ENCODE data around the gene HDAC9.

DNA sequence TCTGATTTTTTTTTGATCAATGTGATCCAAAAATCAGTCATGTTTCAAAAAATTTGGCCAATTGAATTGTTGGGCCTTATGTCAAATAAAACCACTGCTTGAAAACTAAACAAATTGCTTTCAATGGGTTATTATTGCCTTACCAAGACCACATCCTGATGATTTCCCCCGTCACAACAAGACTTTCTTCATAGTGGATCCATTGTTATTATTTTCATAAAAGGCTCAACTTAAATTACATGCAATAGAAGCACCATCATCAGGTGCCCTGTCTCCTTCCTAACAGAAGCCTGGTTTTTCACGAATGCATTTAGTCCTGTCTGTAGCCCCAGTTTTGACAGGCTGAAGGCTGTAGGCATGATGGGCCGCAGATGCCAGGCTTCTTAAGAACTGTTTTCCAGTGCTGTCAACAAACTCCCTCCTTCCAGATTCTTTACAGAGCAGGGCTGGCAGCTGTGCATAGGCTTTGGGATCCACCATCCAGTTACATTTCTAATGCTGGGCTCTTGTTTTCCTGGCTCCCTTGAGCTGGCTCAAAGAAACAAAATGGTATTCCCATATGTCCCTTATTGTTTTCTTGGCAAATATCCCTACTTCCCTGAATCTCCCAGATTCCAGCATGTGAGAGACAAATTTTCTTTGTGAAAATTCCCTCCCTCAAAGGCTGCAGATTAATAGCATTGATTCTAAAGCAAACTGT is 319.9 kb downstream of the HDAC9 start:
- TF ChIP-seq ARHGAP35 (CRISPR knock-in tag; IDR thresholded peaks at IDR 0.05; ENCODE audit: borderline replicate concordance), result no peak
- TF ChIP-seq HNRNPUL1 (IDR thresholded peaks at IDR 0.05; ENCODE audit: low read depth, low read length), result no peak
- TF ChIP-seq ZNF629 (CRISPR knock-in tag; conservative IDR thresholded peaks at IDR 0.05), result no peak
